Cardiac fibroblast (primary cell): Measurements from ENCODE around the gene MRO.

Source experiments
- DNase-seq, 2 donors: peaks; one replicate each; pipeline versions ENCODE4 v3.0.0 to v3.0.0-alpha.2; 2010; ENCODE audit warnings: low read depth in 2 of 2
- H3K4me3 ChIP-seq, 2 donors: replicated peaks in 1 of 2; 1 replicate in 1 of 2; 2 replicates in 1 of 2; pipeline ENCODE4 v1.5.1; 2011; ENCODE audit warnings: low read depth in 2 of 2, low read length in 2 of 2, mild to moderate bottlenecking in 2 of 2, moderate library complexity in 1 of 2
- TF ChIP-seq, protein P1 (sequence below): IDR thresholded peaks from one replicate; pipeline ENCODE4 v1.5.1; 2011; ENCODE audit warnings: low read depth, mild to moderate bottlenecking, low read length, inconsistent platforms

MRO gene

DNA sequence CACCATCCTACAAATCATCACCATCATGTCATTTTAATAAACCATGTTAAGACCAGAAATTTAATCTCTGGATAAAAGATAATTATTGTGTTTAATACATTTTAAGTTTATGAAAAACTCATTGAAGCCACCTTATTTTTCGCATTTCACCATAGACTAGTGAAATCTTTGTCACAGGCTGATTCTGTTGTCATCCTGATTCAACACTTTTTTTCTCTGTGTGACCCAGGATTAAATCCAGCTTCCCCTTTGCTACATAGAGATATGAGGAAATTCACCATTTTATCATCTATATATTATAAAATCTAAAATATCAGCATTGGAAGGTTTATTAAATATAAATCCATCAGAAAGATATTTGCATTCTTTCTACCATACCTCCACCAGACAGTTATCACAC lies 29.2 kb upstream of the MRO start:
- no peak overlapping the region for H3K4me3 ChIP-seq
- DNase-seq = no peak
- TF ChIP-seq, protein P1, sequence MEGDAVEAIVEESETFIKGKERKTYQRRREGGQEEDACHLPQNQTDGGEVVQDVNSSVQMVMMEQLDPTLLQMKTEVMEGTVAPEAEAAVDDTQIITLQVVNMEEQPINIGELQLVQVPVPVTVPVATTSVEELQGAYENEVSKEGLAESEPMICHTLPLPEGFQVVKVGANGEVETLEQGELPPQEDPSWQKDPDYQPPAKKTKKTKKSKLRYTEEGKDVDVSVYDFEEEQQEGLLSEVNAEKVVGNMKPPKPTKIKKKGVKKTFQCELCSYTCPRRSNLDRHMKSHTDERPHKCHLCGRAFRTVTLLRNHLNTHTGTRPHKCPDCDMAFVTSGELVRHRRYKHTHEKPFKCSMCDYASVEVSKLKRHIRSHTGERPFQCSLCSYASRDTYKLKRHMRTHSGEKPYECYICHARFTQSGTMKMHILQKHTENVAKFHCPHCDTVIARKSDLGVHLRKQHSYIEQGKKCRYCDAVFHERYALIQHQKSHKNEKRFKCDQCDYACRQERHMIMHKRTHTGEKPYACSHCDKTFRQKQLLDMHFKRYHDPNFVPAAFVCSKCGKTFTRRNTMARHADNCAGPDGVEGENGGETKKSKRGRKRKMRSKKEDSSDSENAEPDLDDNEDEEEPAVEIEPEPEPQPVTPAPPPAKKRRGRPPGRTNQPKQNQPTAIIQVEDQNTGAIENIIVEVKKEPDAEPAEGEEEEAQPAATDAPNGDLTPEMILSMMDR = no peak

DNA sequence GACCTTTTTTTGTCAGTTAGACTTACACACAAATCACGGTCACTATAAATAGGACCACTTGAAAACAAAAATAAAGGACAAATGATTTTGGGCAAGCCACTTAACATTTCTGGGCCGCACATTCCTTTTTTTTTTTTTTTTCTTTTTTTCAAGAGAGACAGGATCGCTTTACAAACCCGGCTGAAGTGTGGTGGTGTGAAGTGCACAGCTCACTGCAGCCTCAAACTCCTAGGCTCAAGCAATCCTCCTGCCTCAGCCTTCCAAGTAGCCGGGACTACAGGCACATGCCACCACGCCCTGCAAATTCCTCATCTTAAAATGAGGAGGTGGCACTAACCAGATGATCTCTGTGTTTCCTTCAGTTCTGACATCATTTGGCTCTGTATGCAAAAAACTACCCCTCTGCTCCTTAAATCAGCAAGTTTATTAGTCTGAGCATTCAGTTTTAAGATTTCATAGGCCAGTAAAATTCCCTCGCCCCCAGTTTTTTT lies 28.3 kb upstream of the MRO start:
- DNase-seq = no peak
- no peak overlapping the region for H3K4me3 ChIP-seq

DNA sequence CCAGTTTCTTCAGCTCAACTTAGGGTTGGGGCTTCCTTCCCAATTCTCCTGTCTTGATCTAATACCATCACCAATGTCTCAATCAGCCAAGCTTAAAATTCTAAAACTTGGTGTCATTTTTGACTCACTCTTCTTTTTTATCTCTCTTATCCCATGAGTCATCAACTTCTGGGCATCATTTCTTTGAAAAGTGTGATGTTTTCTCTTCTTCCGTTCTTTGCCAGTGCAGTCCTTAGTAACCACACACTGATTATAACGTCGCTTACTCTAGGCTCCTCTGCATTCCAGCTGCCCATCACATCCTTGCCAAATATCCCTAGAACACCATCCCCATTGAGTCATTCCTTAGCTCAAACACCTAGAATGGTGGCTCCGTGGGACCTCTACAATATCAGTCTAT lies 27.4 kb upstream of the MRO start:
- TF ChIP-seq, protein P1 = no peak

More for the DNA sequence above, 28.3 kb upstream of the MRO start:
- TF ChIP-seq, protein P1 = no peak

DNA sequence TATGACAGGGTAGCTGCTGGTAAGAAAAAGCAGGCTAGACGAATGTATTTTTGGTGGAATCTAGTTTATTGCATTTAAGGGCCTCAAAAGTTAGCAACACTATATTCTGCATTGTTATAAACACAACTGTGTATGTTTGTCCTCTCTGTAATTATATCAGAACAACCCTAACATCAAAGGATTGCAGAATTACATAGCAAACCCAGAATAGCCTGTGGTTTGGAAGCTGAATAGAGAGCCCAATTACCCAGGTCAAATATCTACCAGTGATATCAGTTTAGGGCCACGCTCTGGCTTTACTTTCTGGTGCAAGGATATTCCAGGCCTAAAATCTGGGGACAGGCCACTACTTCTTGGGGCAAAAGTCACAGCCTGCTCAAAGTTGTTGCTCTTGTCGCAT lies 25.1 kb upstream of the MRO start:
- TF ChIP-seq, protein P1 = no peak
- DNase-seq = no peak
- no peak overlapping the region for H3K4me3 ChIP-seq

More for the DNA sequence above, 27.4 kb upstream of the MRO start:
- DNase-seq = peak; percentile 52 to 72
- no peak overlapping the region for H3K4me3 ChIP-seq

DNA sequence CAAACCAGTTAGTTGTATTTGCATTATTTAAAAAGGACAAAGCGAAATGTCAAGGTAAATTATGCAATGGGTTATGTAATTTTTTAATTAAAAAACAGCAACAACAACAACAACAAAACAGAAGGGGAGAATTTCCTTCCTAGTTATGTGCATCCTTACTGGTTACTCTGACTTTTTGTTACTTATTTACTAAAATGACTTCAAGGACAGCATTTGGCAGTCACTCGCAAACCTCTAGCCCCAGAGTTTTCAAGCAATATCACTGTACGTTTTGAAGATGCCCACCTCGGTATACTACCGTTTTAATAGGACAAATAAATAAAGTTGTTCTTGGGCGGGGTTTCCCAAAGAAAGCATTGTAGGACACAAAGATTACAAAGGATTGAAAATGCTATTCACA lies 24.7 kb upstream of the MRO start:
- no peak for DNase-seq
- no peak overlapping the region for H3K4me3 ChIP-seq
- TF ChIP-seq, protein P1 = no peak

DNA sequence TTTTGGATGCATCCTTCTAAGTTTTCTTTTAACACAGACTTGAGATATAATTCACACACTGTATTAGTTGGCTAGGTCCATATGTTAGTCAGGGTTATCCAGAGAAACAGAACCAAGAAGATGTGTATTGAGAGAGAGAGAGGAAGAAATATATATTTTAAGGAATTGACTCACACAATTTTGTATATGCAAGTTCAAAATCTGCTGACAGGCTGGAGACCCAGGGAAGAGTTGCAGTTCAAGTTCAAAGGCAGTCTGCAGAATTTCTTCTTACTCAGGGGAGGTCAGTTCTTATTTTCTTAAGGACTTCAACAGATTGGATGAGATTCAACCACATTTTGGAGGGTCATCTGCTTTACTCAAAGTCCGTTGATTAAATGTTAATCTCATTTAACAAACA lies 23.0 kb upstream of the MRO start:
- no peak for DNase-seq
- TF ChIP-seq, protein P1 = no peak
- H3K4me3 ChIP-seq = no peak overlapping the region

DNA sequence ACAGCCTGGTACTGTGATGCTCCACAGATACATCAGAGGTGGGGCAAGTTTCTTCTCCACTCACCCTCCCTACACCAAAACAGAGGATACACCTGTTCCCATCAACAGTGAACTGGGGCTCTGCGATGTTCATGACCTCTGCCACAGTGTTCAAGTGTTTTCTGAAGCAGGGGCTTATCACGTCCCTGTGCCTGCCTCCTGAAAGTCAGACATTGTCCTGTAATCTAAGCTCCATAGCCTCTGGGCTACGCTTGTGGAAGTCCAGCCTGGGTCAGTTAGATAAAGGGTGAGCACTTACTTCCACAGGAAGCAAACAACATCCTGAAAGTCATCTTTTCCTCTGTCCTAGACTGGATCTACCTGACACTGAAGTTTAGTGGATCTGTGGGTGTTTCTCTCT lies 20.2 kb upstream of the MRO start:
- no peak for DNase-seq
- TF ChIP-seq, protein P1 = no peak
- no peak overlapping the region for H3K4me3 ChIP-seq
